ENCODE measurements around the gene VAC14.

VAC14 gene

GRCh38 chr16:70774261-70774660 lies 26.7 kb downstream of the VAC14 start:
- peaks cover 2% of the 10 kb centered on the region for H3K36me3 Mint-ChIP-seq
- H3K4me3 Mint-ChIP-seq: no peak overlapping the region
- H3K9me3 Mint-ChIP-seq (ENCODE audit: low read depth): no peaks in the 10 kb centered on the region
- H3K27ac Mint-ChIP-seq: no peak overlapping the region
- H3K27me3 Mint-ChIP-seq: no peaks in the 10 kb centered on the region
- H3K4me1 Mint-ChIP-seq (ENCODE audit: low read depth): no peaks in the 10 kb centered on the region

DNA sequence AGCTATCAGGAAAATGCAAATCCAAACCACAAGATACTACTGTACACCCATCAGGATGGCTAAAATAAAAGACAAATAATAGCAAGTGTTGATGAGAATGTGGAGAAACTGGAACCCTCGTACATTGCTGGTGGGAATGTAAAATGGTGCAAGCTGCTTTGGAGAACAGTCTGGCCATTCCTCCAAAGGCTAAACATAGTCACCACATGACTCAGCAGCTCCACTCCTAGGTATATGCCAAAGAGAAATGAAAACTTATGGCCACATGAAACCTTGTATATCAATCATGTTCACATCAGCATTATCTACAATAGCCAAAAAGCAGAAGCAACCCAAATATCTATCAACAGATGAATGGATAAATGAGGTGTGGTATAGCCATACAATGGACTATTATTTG lies 28.5 kb downstream of the VAC14 start:
- H3K36me3 Mint-ChIP-seq: peaks cover 2% of the 10 kb centered on the region
- no peak overlapping the region for H3K4me3 Mint-ChIP-seq
- no peaks in the 10 kb centered on the region for H3K4me1 Mint-ChIP-seq (ENCODE audit: low read depth)
- no peak overlapping the region for H3K27ac Mint-ChIP-seq
- no peaks in the 10 kb centered on the region for H3K27me3 Mint-ChIP-seq
- no peaks in the 10 kb centered on the region for H3K9me3 Mint-ChIP-seq (ENCODE audit: low read depth)

GRCh38 chr16:70770626-70771552 lies 30.1 kb downstream of the VAC14 start:
- H3K4me3 Mint-ChIP-seq: no peak overlapping the region

GRCh38 chr16:70770291-70770625 lies 30.7 kb downstream of the VAC14 start:
- Mint-ChIP-seq H3K4me3 (no peak overlapping the region), H3K27me3 (no peaks in the 10 kb centered on the region), H3K4me1 (ENCODE audit: low read depth) (no peaks in the 10 kb centered on the region), H3K36me3 (peaks cover 2% of the 10 kb centered on the region), H3K27ac (no peak overlapping the region), H3K9me3 (ENCODE audit: low read depth) (no peaks in the 10 kb centered on the region)

More at GRCh38 chr16:70770626-70771552, 30.1 kb downstream of the VAC14 start:
- no peaks in the 10 kb centered on the region for H3K4me1 Mint-ChIP-seq (ENCODE audit: low read depth)
- no peak overlapping the region for H3K27ac Mint-ChIP-seq
- peaks cover 2% of the 10 kb centered on the region for H3K36me3 Mint-ChIP-seq
- no peaks in the 10 kb centered on the region for H3K9me3 Mint-ChIP-seq (ENCODE audit: low read depth)
- H3K27me3 Mint-ChIP-seq: no peaks in the 10 kb centered on the region

GRCh38 chr16:70769761-70770160 lies 31.2 kb downstream of the VAC14 start:
- Mint-ChIP-seq H3K4me1 (ENCODE audit: low read depth) (no peaks in the 10 kb centered on the region), H3K4me3 (no peak overlapping the region), H3K27me3 (no peaks in the 10 kb centered on the region), H3K27ac (no peak overlapping the region), H3K9me3 (ENCODE audit: low read depth) (no peaks in the 10 kb centered on the region), H3K36me3 (peaks cover 2% of the 10 kb centered on the region)

- Mint-ChIP-seq H3K9me3 (ENCODE audit: low read depth) (no peaks in the 10 kb centered on the region), H3K27me3 (no peaks in the 10 kb centered on the region), H3K4me1 (ENCODE audit: low read depth) (no peaks in the 10 kb centered on the region)
Measured at GRCh38 chr16:70769131-70769530, 31.8 kb downstream of the VAC14 start.

DNA sequence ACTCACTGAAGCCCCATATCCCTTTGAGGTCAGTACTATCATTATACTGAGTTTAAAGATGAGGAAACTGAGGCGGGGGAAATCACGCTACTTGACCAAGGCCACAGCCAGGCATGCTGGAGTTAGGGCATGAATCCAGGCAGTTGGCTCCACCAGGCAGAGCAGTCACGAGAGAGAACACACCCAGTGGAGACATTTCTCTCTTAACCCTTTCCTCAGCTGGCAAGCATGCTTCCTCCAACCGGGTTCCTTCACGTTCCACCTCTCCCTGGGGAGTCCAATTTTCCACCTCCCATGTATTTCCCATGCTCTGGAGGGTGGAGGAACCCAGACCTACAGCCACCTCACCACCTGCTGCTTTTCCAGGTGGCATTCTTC lies 32.8 kb downstream of the VAC14 start:
- H3K4me3 Mint-ChIP-seq: no peak overlapping the region
- H3K27ac Mint-ChIP-seq: no peak overlapping the region
- no peaks in the 10 kb centered on the region for H3K27me3 Mint-ChIP-seq
- peaks cover 5% of the 10 kb centered on the region for H3K36me3 Mint-ChIP-seq
- no peaks in the 10 kb centered on the region for H3K4me1 Mint-ChIP-seq (ENCODE audit: low read depth)
- no peaks in the 10 kb centered on the region for H3K9me3 Mint-ChIP-seq (ENCODE audit: low read depth)

More at GRCh38 chr16:70769131-70769530, 31.8 kb downstream of the VAC14 start:
- no peak overlapping the region for H3K4me3 Mint-ChIP-seq
- H3K27ac Mint-ChIP-seq: no peak overlapping the region
- H3K36me3 Mint-ChIP-seq: peaks cover 3% of the 10 kb centered on the region

- Mint-ChIP-seq H3K9me3 (ENCODE audit: low read depth) (no peaks in the 10 kb centered on the region), H3K27ac (no peak overlapping the region), H3K27me3 (no peaks in the 10 kb centered on the region), H3K4me1 (ENCODE audit: low read depth) (no peaks in the 10 kb centered on the region), H3K4me3 (no peak overlapping the region), H3K36me3 (peaks cover 5% of the 10 kb centered on the region)
Measured at GRCh38 chr16:70767377-70768202, 33.4 kb downstream of the VAC14 start.

DNA sequence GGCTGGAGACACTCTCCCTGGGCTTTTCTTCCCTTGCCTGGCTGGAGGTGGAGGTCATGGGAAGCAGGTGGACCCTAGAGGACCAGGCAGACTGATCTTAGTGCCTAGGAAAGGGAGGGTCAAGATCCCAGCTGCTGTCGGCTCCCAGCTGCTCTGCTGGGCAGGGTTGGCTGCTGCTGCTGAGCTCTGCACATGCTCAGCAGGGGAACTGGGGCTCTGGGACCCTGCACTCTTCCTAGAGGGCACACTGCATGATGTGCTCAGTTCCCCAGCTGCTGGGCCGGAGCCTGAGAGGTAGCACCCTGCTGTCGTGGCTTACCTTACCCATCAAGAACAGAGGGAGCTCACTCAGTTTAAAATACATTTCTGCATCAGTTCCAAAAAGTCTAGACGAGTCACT lies 34.3 kb downstream of the VAC14 start:
- Mint-ChIP-seq H3K9me3 (ENCODE audit: low read depth) (no peaks in the 10 kb centered on the region), H3K36me3 (peaks cover 5% of the 10 kb centered on the region), H3K27ac (no peak overlapping the region)

DNA sequence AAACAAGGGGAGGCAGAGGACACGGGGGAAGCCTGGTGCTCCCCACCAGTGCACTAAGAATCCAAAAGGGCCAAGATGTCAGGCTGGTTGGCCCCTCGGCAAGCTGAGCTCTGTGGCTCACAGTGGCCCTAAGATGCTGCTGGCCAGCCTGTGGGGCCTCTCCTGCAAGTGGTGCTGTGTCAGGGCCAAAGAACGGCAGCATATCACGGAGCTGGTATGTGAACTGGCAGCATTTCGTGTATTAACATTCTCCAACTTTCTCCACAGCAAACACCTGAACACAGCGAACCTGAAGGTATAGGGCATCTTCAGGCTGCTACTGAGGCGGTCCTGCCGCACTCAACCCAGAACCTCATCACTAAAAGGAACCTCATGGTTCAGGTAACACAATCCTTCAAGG lies 34.8 kb downstream of the VAC14 start:
- no peaks in the 10 kb centered on the region for H3K9me3 Mint-ChIP-seq (ENCODE audit: low read depth)
- H3K4me1 Mint-ChIP-seq (ENCODE audit: low read depth): no peaks in the 10 kb centered on the region
- H3K27ac Mint-ChIP-seq: no peak overlapping the region
- no peak overlapping the region for H3K4me3 Mint-ChIP-seq
- no peaks in the 10 kb centered on the region for H3K27me3 Mint-ChIP-seq
- H3K36me3 Mint-ChIP-seq: peaks cover 5% of the 10 kb centered on the region

More for the DNA sequence above, 34.3 kb downstream of the VAC14 start:
- no peaks in the 10 kb centered on the region for H3K27me3 Mint-ChIP-seq
- H3K4me1 Mint-ChIP-seq (ENCODE audit: low read depth): no peaks in the 10 kb centered on the region
- no peak overlapping the region for H3K4me3 Mint-ChIP-seq

- peaks cover 3% of the 10 kb centered on the region for H3K4me1 Mint-ChIP-seq (ENCODE audit: low read depth)
- H3K9me3 Mint-ChIP-seq (ENCODE audit: low read depth): no peaks in the 10 kb centered on the region
- no peak overlapping the region for H3K27ac Mint-ChIP-seq
- peaks cover 5% of the 10 kb centered on the region for H3K36me3 Mint-ChIP-seq
- no peaks in the 10 kb centered on the region for H3K27me3 Mint-ChIP-seq
- H3K4me3 Mint-ChIP-seq: no peak overlapping the region
Measured at GRCh38 chr16:70765491-70765890, 35.5 kb downstream of the VAC14 start.

DNA sequence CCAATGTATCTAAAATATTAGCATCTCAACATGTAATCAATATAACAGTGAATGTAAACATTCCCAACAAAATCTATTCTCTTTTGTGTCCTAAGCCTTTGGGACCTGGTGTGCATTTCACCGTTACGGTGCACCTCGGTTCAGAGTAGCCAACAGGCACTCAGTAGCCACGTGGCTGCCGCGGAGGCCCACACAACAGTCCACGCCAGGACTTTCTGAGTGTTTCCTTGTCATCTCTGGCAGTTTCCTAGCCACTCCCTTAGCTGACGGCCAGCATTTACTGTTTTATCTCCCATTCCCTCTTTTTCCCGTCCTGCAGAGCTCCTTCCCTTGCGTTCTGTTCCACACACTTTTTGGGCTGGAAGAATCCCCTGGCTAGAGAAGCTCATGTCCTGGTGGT lies 36.3 kb downstream of the VAC14 start:
- H3K4me1 Mint-ChIP-seq (ENCODE audit: low read depth): peaks cover 3% of the 10 kb centered on the region
- no peaks in the 10 kb centered on the region for H3K27me3 Mint-ChIP-seq
- peaks cover 4% of the 10 kb centered on the region for H3K36me3 Mint-ChIP-seq
- no peak overlapping the region for H3K27ac Mint-ChIP-seq
- no peak overlapping the region for H3K4me3 Mint-ChIP-seq
- H3K9me3 Mint-ChIP-seq (ENCODE audit: low read depth): no peaks in the 10 kb centered on the region

GRCh38 chr16:70760221-70760620 lies 40.7 kb downstream of the VAC14 start:
- Mint-ChIP-seq H3K27me3 (no peaks in the 10 kb centered on the region), H3K9me3 (ENCODE audit: low read depth) (no peaks in the 10 kb centered on the region), H3K36me3 (peaks cover 8% of the 10 kb centered on the region), H3K27ac (no peak overlapping the region), H3K4me3 (no peak overlapping the region), H3K4me1 (ENCODE audit: low read depth) (peaks cover 5% of the 10 kb centered on the region)

GRCh38 chr16:70759666-70760065 lies 41.3 kb downstream of the VAC14 start:
- H3K4me1 Mint-ChIP-seq (ENCODE audit: low read depth): peaks cover 5% of the 10 kb centered on the region
- H3K27ac Mint-ChIP-seq: no peak overlapping the region
- peaks cover 8% of the 10 kb centered on the region for H3K36me3 Mint-ChIP-seq
- no peaks in the 10 kb centered on the region for H3K9me3 Mint-ChIP-seq (ENCODE audit: low read depth)
- H3K4me3 Mint-ChIP-seq: no peak overlapping the region
- H3K27me3 Mint-ChIP-seq: no peaks in the 10 kb centered on the region

GRCh38 chr16:70758786-70759185 lies 42.2 kb downstream of the VAC14 start:
- peaks cover 4% of the 10 kb centered on the region for H3K36me3 Mint-ChIP-seq
- H3K27ac Mint-ChIP-seq: no peak overlapping the region
- H3K4me1 Mint-ChIP-seq (ENCODE audit: low read depth): peaks cover 5% of the 10 kb centered on the region

More at GRCh38 chr16:70758786-70759185, 42.2 kb downstream of the VAC14 start:
- H3K9me3 Mint-ChIP-seq (ENCODE audit: low read depth): no peaks in the 10 kb centered on the region
- no peak overlapping the region for H3K4me3 Mint-ChIP-seq
- no peaks in the 10 kb centered on the region for H3K27me3 Mint-ChIP-seq

Data from activated naive CD8-positive, alpha-beta T cell (primary cell).